Breast epithelium (tissue), 4 donors: ENCODE measurements around the gene SYNDIG1. TPM values are rescaled to one million over a fixed set of nuclear protein-coding genes. Genes with fewer than 3 reads are reported as not detected.

Source experiments
- DNase-seq, 2 donors: peaks; one replicate each; pipeline ENCODE4 v3.0.0-alpha.2; 2019; ENCODE audit warnings: low spot score in 2 of 2
- H3K27ac ChIP-seq, 2 donors: fragments of 200-600 bp; sonication (generic) in 1 of 2; one replicate each; pipeline ENCODE4 v1.5.1; 2016 to 2019; ENCODE audit warnings: mild to moderate bottlenecking in 1 of 2
- H3K27me3 ChIP-seq, 2 donors: fragments of 200-600 bp; sonication (generic) in 1 of 2; one replicate each; pipeline versions ENCODE4 v1.5.1 to v1.6.0; 2017 to 2019; ENCODE audit warnings: control low read depth in 1 of 2, mild to moderate bottlenecking in 1 of 2
- H3K36me3 ChIP-seq: fragments of 200-600 bp; one replicate; pipeline ENCODE4 v1.5.1; 2019
- H3K4me1 ChIP-seq, 2 donors: fragments of 200-600 bp; sonication (generic); one replicate each; pipeline ENCODE4 v1.5.1; 2016 to 2019; ENCODE audit warnings: control low read depth in 1 of 2
- H3K4me3 ChIP-seq, 3 donors: fragments of 200-600 bp; sonication (generic); 1 replicate in 2 of 3; 2 replicates in 1 of 3; pipeline ENCODE4 v1.5.1; 2016 to 2019; ENCODE audit warnings: mild to moderate bottlenecking in 3 of 3, moderate library complexity in 2 of 3
- H3K9me3 ChIP-seq, 2 donors: fragments of 200-600 bp; sonication (generic) in 1 of 2; one replicate each; pipeline ENCODE4 v1.5.1; 2016 to 2019; ENCODE audit warnings: control low read depth in 1 of 2
- CTCF ChIP-seq, 3 donors: fragments of 450-650 bp; IDR thresholded peaks; one replicate each; pipeline ENCODE4 v1.5.1; 2016 to 2017; ENCODE audit warnings: antibody characterized with exemption in 3 of 3, mild to moderate bottlenecking in 3 of 3, moderate library complexity in 3 of 3
- POLR2A ChIP-seq: fragments of 450-650 bp; IDR thresholded peaks from one replicate; pipeline ENCODE4 v1.6.1; 2016; ENCODE audit warnings: antibody characterized with exemption, mild to moderate bottlenecking, moderate library complexity
- POLR2AphosphoS5 ChIP-seq, 3 donors: sonication (generic); formaldehyde crosslinking; IDR thresholded peaks; one replicate each; pipeline ENCODE4 v1.6.1; 2017; ENCODE audit warnings: antibody characterized with exemption in 3 of 3
- intact Hi-C: fragments of 100-400 bp; cut with DNase I; formaldehyde crosslinking; loops from one replicate; pipeline ENCODE4 v1.15.1; 2023; ENCODE audit warnings: low total_unique reads
- total RNA-seq, 3 donors: library from RNA; depleted of rRNA; stranded (reverse); fragments of >200 nt; gene quantifications; one replicate each; pipeline ENCODE4 v1.1.0, GENCODE V29; 2016

SYNDIG1 gene
- total RNA-seq, 3 donors from 2014 or later = under 0.01 to 0.48 (median 0.15) TPM

GRCh38 chr20:24588047-24588635 is 118.7 kb downstream of the SYNDIG1 start:
- intact Hi-C loops = no loop called here
- Histone ChIP-seq H3K36me3 (no peaks in the 10 kb centered on the region), H3K27ac (no peak overlapping the region), H3K4me1 (no peaks in the 10 kb centered on the region), H3K9me3 (no peaks in the 10 kb centered on the region), H3K27me3 (peaks cover 0 to 6% of the 10 kb centered on the region in 2 donors), H3K4me3 (no peak overlapping the region)
- no peak for DNase-seq
- TF ChIP-seq CTCF (IDR thresholded peaks at IDR 0.05) = no peak
- no peak for TF ChIP-seq POLR2A
- TF ChIP-seq POLR2AphosphoS5 (IDR thresholded peaks at IDR 0.05) = no peak

- no peak for TF ChIP-seq POLR2A
- no peak for TF ChIP-seq CTCF (IDR thresholded peaks at IDR 0.05)
- TF ChIP-seq POLR2AphosphoS5 (IDR thresholded peaks at IDR 0.05) = no peak
- no peak for DNase-seq
- H3K27me3 ChIP-seq = no peaks in the 10 kb centered on the region
- no peak overlapping the region for H3K27ac ChIP-seq
- H3K36me3 ChIP-seq = no peaks in the 10 kb centered on the region
- H3K9me3 ChIP-seq = no peaks in the 10 kb centered on the region
- H3K4me1 ChIP-seq = no peaks in the 10 kb centered on the region
- no peak overlapping the region for H3K4me3 ChIP-seq
- intact Hi-C loops = no loop called here
These were observed 119.4 kb downstream of the SYNDIG1 start for GRCh38 chr20:24588725-24589340.

- Histone ChIP-seq H3K27ac (no peak overlapping the region), H3K4me1 (no peaks in the 10 kb centered on the region), H3K4me3 (no peak overlapping the region), H3K36me3 (no peaks in the 10 kb centered on the region), H3K27me3 (no peaks in the 10 kb centered on the region), H3K9me3 (no peaks in the 10 kb centered on the region)
- no peak for TF ChIP-seq POLR2AphosphoS5 (IDR thresholded peaks at IDR 0.05)
- TF ChIP-seq POLR2A = no peak
- TF ChIP-seq CTCF (IDR thresholded peaks at IDR 0.05) = no peak
- intact Hi-C loops = no loop called here
- DNase-seq = no peak
These were observed 120.0 kb downstream of the SYNDIG1 start for GRCh38 chr20:24589381-24589780.

GRCh38 chr20:24589815-24590177 is 120.4 kb downstream of the SYNDIG1 start:
- intact Hi-C loops = no loop called here

More at GRCh38 chr20:24589815-24590177, 120.4 kb downstream of the SYNDIG1 start:
- no peak for DNase-seq
- no peak overlapping the region for H3K4me3 ChIP-seq
- no peaks in the 10 kb centered on the region for H3K36me3 ChIP-seq
- H3K27me3 ChIP-seq = no peaks in the 10 kb centered on the region
- no peak overlapping the region for H3K27ac ChIP-seq
- TF ChIP-seq POLR2AphosphoS5 (IDR thresholded peaks at IDR 0.05) = no peak
- TF ChIP-seq CTCF (IDR thresholded peaks at IDR 0.05) = no peak
- no peak for TF ChIP-seq POLR2A
- no peaks in the 10 kb centered on the region for H3K4me1 ChIP-seq
- no peaks in the 10 kb centered on the region for H3K9me3 ChIP-seq
